RKO (cell line): ENCODE measurements around the gene NHLRC4.

Experiments
- DNase-seq: peaks from one replicate; pipeline ENCODE4 v3.0.0-alpha.2; 2016; ENCODE audit warnings: low spot score

Gene NHLRC4

GRCh38 chr16:553601-554296 is 13.1 kb upstream of the NHLRC4 start:
- DNase-seq = no peak

GRCh38 chr16:554297-554621 is 12.5 kb upstream of the NHLRC4 start:
- DNase-seq = no peak

- DNase-seq = peak; percentile 21
Observed at GRCh38 chr16:554640-555365, 12.0 kb upstream of the NHLRC4 start.

GRCh38 chr16:555528-556473 is 11.0 kb upstream of the NHLRC4 start:
- DNase-seq = peak; percentile 25

- no peak for DNase-seq
Observed at GRCh38 chr16:556474-557173, 10.2 kb upstream of the NHLRC4 start.

GRCh38 chr16:557463-558297 is 9.1 kb upstream of the NHLRC4 start:
- no peak for DNase-seq

- DNase-seq = no peak
Observed at GRCh38 chr16:558298-559020, 8.3 kb upstream of the NHLRC4 start.

GRCh38 chr16:559021-559380 is 7.8 kb upstream of the NHLRC4 start:
- DNase-seq = no peak

GRCh38 chr16:559411-560203 is 7.2 kb upstream of the NHLRC4 start:
- DNase-seq = no peak

GRCh38 chr16:560204-560700 is 6.6 kb upstream of the NHLRC4 start, which contains the start of gene PRR35:
Gene PRR35, plus strand, starts transcription at chr16:560394. Its CDS starts 2,901 bp downstream, at chr16:563295.
- no peak for DNase-seq

GRCh38 chr16:560701-561412 is 5.9 kb upstream of the NHLRC4 start:
- DNase-seq = no peak

GRCh38 chr16:561413-561794 is 5.4 kb upstream of the NHLRC4 start:
- no peak for DNase-seq

- no peak for DNase-seq
Observed at GRCh38 chr16:561957-562938, 4.6 kb upstream of the NHLRC4 start.

- DNase-seq = no peak
Observed at GRCh38 chr16:563072-563644, 3.6 kb upstream of the NHLRC4 start.

GRCh38 chr16:564690-565418 is 2.0 kb upstream of the NHLRC4 start:
- DNase-seq = no peak
